Measurements from ENCODE around the gene ANKRD37. TPM values are rescaled to one million over a fixed set of nuclear protein-coding genes. Genes with fewer than 3 reads are reported as not detected.

The ANKRD37 gene
- total RNA-seq, 2 donors from 2014 or later: 10.1 to 22.4 TPM

DNA sequence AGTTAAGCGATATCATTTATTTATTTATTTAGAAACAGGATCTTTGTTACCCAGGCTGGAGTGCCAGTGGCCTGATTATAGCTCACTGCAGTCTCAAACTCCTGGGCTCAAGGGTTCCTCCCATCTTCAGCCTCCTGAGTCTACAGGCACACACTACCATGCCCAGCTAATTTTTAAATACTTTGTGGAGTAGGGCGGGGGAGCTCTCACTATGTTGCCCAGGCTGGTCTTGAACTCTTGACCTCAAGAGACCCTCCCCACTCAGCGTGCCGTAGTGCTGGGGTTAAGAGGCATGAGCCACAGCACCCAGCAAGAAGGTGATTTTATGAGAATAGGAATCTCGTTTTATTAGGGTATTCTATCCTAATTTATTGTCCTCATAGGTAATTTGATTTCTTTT is 33.0 kb downstream of the ANKRD37 start:
- Histone ChIP-seq H3K4me3 (no peak overlapping the region), H3K27me3 (no peaks in the 10 kb centered on the region), H3K4me1 (peaks cover 8% of the 10 kb centered on the region), H3K36me3 (replicated peaks in 1 of 2; ENCODE audit: insufficient read depth in 1 of 2, low read depth in 2 of 2) (no peaks in the 10 kb centered on the region), H3K27ac (no peak overlapping the region), H3K9me3 (no peaks in the 10 kb centered on the region)
- DNase-seq (no peak), ATAC-seq (no peak)
- TF ChIP-seq POLR2A (IDR thresholded peaks at IDR 0.05): no peak
- TF ChIP-seq, protein P1, sequence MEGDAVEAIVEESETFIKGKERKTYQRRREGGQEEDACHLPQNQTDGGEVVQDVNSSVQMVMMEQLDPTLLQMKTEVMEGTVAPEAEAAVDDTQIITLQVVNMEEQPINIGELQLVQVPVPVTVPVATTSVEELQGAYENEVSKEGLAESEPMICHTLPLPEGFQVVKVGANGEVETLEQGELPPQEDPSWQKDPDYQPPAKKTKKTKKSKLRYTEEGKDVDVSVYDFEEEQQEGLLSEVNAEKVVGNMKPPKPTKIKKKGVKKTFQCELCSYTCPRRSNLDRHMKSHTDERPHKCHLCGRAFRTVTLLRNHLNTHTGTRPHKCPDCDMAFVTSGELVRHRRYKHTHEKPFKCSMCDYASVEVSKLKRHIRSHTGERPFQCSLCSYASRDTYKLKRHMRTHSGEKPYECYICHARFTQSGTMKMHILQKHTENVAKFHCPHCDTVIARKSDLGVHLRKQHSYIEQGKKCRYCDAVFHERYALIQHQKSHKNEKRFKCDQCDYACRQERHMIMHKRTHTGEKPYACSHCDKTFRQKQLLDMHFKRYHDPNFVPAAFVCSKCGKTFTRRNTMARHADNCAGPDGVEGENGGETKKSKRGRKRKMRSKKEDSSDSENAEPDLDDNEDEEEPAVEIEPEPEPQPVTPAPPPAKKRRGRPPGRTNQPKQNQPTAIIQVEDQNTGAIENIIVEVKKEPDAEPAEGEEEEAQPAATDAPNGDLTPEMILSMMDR (IDR thresholded peaks at IDR 0.05): no peak
- intact Hi-C loops (cut with DNase I): no loop called here
- 54 to 65% methylated on average over 5 of the region's 5 CpGs for WGBS, 2 donors

DNA sequence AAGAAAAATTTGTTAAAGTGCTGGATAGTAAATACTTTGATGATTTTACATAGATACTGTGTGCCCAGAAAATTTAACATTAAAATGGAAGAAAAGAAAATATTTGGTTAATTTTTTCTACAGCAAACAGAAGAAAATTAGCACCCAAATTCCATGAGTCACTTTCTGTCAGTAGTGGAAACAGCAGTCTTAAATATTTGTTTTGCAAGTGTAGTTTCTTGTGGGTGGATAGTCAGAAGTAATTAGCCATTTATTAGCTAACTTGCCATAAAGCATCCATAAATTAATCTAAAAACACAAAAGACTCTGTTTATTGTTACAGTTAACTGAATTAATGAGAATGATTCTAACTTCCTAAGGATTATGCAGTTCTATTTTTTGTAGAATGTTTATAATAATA is 38.8 kb downstream of the ANKRD37 start:
- Histone ChIP-seq H3K27ac (no peak overlapping the region), H3K27me3 (no peaks in the 10 kb centered on the region), H3K4me1 (no peaks in the 10 kb centered on the region), H3K4me3 (no peak overlapping the region), H3K9me3 (no peaks in the 10 kb centered on the region), H3K36me3 (replicated peaks in 1 of 2; ENCODE audit: insufficient read depth in 1 of 2, low read depth in 2 of 2) (no peaks in the 10 kb centered on the region)
- intact Hi-C loops (cut with DNase I): no loop called here
- DNase-seq (no peak), ATAC-seq (no peak)
- TF ChIP-seq, protein P1 (IDR thresholded peaks at IDR 0.05): no peak
- no peak for TF ChIP-seq POLR2A (IDR thresholded peaks at IDR 0.05)

DNA sequence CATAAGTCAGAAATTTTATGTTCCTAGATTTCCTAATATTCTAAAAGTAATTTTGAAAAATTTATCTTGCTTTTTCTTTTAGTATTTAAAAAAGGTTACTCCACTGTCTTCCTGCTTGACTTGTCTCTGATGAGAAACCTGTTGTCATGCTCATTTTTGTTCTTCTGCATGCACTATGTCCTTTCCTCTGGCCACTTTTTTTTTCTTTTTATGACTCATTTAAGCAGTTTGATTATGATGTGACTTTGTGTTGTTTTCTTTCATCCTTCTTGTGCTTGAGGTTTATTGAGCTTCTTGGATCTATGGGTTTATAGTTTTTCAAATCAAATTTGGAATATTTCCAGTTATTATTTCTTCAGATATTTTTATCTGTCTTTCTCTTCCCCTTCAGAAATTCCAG is 41.2 kb downstream of the ANKRD37 start:
- no peak for DNase-seq
- no peak for TF ChIP-seq POLR2A (IDR thresholded peaks at IDR 0.05)
- TF ChIP-seq, protein P1 (IDR thresholded peaks at IDR 0.05): no peak
- H3K27ac ChIP-seq: no peak overlapping the region

DNA sequence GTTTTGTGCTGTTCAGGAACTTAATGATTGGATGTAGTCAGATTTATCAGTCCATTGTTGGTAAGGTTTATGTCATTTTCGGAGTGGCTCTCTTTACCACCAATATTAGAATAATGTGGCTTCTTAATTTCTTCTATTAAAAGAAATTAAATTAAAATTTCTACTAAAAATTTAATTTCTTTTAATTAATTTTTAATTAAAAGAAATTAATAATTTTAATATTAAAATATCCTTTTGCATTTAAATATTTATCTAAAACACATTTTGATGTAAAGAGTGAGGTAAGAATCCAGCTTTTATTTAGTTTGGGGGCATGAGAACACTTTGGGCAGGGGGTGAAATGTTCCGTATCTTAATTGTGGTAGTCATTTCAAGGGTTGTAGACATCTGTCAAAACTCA is 44.8 kb downstream of the ANKRD37 start:
- no peaks in the 10 kb centered on the region for H3K4me1 ChIP-seq
- WGBS, 2 donors: 90 to 92% methylated on average over 2 of the region's 2 CpGs
- DNase-seq (no peak), ATAC-seq (no peak)
- H3K27ac ChIP-seq: no peak overlapping the region
- H3K36me3 ChIP-seq (replicated peaks in 1 of 2; ENCODE audit: insufficient read depth in 1 of 2, low read depth in 2 of 2): no peaks in the 10 kb centered on the region
- H3K4me3 ChIP-seq: no peak overlapping the region
- H3K27me3 ChIP-seq: no peaks in the 10 kb centered on the region
- no peak for TF ChIP-seq POLR2A (IDR thresholded peaks at IDR 0.05)
- intact Hi-C loops (cut with DNase I): no loop called here
- no peaks in the 10 kb centered on the region for H3K9me3 ChIP-seq

More for the DNA sequence above, 41.2 kb downstream of the ANKRD37 start:
- no peak overlapping the region for H3K4me3 ChIP-seq
- no peaks in the 10 kb centered on the region for H3K36me3 ChIP-seq (replicated peaks in 1 of 2; ENCODE audit: insufficient read depth in 1 of 2, low read depth in 2 of 2)
- H3K9me3 ChIP-seq: no peaks in the 10 kb centered on the region
- no peak for ATAC-seq
- intact Hi-C loops (cut with DNase I): no loop called here
- H3K27me3 ChIP-seq: no peaks in the 10 kb centered on the region
- H3K4me1 ChIP-seq: no peaks in the 10 kb centered on the region

DNA sequence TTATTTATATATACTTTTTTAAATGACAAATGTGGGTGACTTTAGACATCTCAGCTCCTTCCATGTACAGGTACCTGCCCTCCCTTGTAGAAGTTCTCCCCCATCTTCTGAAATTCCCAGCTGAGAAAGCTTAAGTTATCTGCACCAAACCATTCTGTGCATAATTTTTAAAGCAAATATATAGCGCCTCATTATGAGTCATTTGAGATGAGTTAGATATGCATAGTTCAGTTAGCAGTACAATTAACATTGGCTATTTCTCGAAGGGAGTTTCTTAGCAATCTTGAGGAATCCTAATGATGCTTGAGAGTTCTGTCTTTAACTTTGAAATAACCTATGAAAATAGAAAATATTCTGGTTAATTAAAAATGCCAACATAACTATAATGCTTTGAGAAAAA is 48.6 kb downstream of the ANKRD37 start:
- 88 to 96% methylated on average over 2 of the region's 2 CpGs for WGBS, 2 donors
- H3K9me3 ChIP-seq: no peaks in the 10 kb centered on the region
- no peak overlapping the region for H3K4me3 ChIP-seq
- no peak for TF ChIP-seq POLR2A (IDR thresholded peaks at IDR 0.05)
- TF ChIP-seq, protein P1 (IDR thresholded peaks at IDR 0.05): no peak
- no peak overlapping the region for H3K27ac ChIP-seq
- DNase-seq: no peak
- H3K4me1 ChIP-seq: no peaks in the 10 kb centered on the region
- H3K27me3 ChIP-seq: no peaks in the 10 kb centered on the region
- ATAC-seq: no peak
- intact Hi-C loops (cut with DNase I): no loop called here
- H3K36me3 ChIP-seq (replicated peaks in 1 of 2; ENCODE audit: insufficient read depth in 1 of 2, low read depth in 2 of 2): no peaks in the 10 kb centered on the region

Small RNA genes within 50 kb of the gene (small RNA-seq; reads per million reads assigned to genes)
- not detected for gene RF00019

Other genes with a start within 250 kb of the ANKRD37 start
- 10 to 100 TPM; 17.1 to 19.5 TPM for gene CFAP97, start 192.8 kb upstream of the ANKRD37 start, total RNA-seq
- gene SNX25, start 187.2 kb upstream of the ANKRD37 start, total RNA-seq: 10 to 100 TPM; 16.6 to 25.7 TPM
- gene LRP2BP, start 917 bp upstream of the ANKRD37 start, total RNA-seq: 1 to 10 TPM; 2.0 to 2.1 TPM
- gene UFSP2, start 29.1 kb downstream of the ANKRD37 start, total RNA-seq: 10 to 100 TPM; 14.8 to 18.5 TPM
- 10 to 100 TPM; 15.3 to 20.1 TPM for gene CCDC110, start 74.9 kb downstream of the ANKRD37 start, total RNA-seq
- 10 to 100 TPM; 22.1 to 40.2 TPM for gene PDLIM3, start 138.7 kb downstream of the ANKRD37 start, total RNA-seq

Data from body of pancreas (tissue), 4 donors.